IMR-90 (cell line): ENCODE results near the gene CEACAM6. TPM values are rescaled to one million over a fixed set of nuclear protein-coding genes. Genes with fewer than 3 reads are reported as not detected.
A peak's percentile ranks its signal among the peaks of the same experiment; 100 is the strongest.

Experiments used
- ATAC-seq: fragments of 200-7000 bp; cut with Tn5 transposase; 2 replicates; pipeline ENCODE4 v1.9.1; 2020; ENCODE audit warnings: low read depth, mild to moderate bottlenecking, moderate library complexity
- BruUV-seq: library from RNA; stranded (reverse); fragments of 400-500 nt; replicated peaks from 2 replicates; lab custom pipeline; 2021; lab: Mats Ljungman, UMichigan
- CTCF ChIA-PET: fragments of 300-600 bp; formaldehyde crosslinking; extraction: SDS; loops from one replicate; lab custom pipeline; 2021; ENCODE audit warnings: antibody characterized with exemption; lab: Yijun Ruan, JAX
- POLR2A ChIA-PET: fragments of 300-600 bp; sonication (Branson Sonifier 250); formaldehyde crosslinking; loops from one replicate; lab custom pipeline; 2022; ENCODE audit warnings: antibody characterized with exemption; ENCODE audit not compliant: unreplicated experiment; lab: Charles Lee
- DNase-seq: peaks from one replicate; pipeline ENCODE4 v3.0.0; 2013
- H2AFZ ChIP-seq: replicated peaks from 2 replicates; pipeline ENCODE3; 2013; ENCODE audit warnings: low read length, mild to moderate bottlenecking; ENCODE audit not compliant: poor library complexity
- H2AK5ac ChIP-seq: 2 replicates; pipeline ENCODE4 v1.6.1; 2013; ENCODE audit warnings: low read depth, low read length, inconsistent platforms
- H2AK9ac ChIP-seq: replicated peaks from 2 replicates; pipeline ENCODE3; 2013; ENCODE audit warnings: mild to moderate bottlenecking, low read depth, low read length, moderate library complexity; ENCODE audit not compliant: poor library complexity
- H2BK120ac ChIP-seq: 2 replicates; pipeline ENCODE4 v1.6.1; 2013; ENCODE audit warnings: low read depth, low read length, inconsistent platforms
- H2BK15ac ChIP-seq: 3 replicates; pipeline ENCODE4 v1.6.1; 2013; ENCODE audit warnings: low read depth, low read length, inconsistent platforms
- H2BK20ac ChIP-seq: 2 replicates; pipeline ENCODE4 v1.6.1; 2013; ENCODE audit warnings: low read depth, mild to moderate bottlenecking, inconsistent platforms, low read length, moderate library complexity
- H2BK5ac ChIP-seq: 2 replicates; pipeline ENCODE4 v1.6.1; 2013; ENCODE audit warnings: mild to moderate bottlenecking, low read depth, low read length, inconsistent platforms; ENCODE audit not compliant: poor library complexity, severe bottlenecking
- H3K14ac ChIP-seq: replicated peaks from 2 replicates; pipeline ENCODE4 v1.6.1; 2013; ENCODE audit warnings: low read depth, low read length, inconsistent platforms
- H3K18ac ChIP-seq: 2 replicates; pipeline ENCODE4 v1.6.1; 2013; ENCODE audit warnings: low read depth, low read length, control low read depth
- H3K23ac ChIP-seq: 2 replicates; pipeline ENCODE4 v1.6.1; 2013; ENCODE audit warnings: low read depth, low read length, inconsistent platforms
- H3K27ac ChIP-seq: 2 replicates; pipeline ENCODE4 v1.5.1; 2013; ENCODE audit warnings: mild to moderate bottlenecking, control low read depth, low read length; ENCODE audit not compliant: insufficient read depth
- H3K27me3 ChIP-seq: 2 replicates; pipeline ENCODE4 v1.6.1; 2013; ENCODE audit warnings: low read length; ENCODE audit not compliant: control insufficient read depth, insufficient read depth
- H3K36me3 ChIP-seq: 2 replicates; pipeline ENCODE4 v1.6.1; 2013; ENCODE audit warnings: low read length, mixed read lengths; ENCODE audit not compliant: control insufficient read depth, insufficient read depth
- H3K4ac ChIP-seq: 2 replicates; pipeline ENCODE4 v1.6.1; 2013; ENCODE audit warnings: low read depth, low read length, inconsistent platforms
- H3K4me1 ChIP-seq: 2 replicates; pipeline ENCODE4 v1.6.1; 2013; ENCODE audit warnings: low read length, mixed read lengths; ENCODE audit not compliant: control insufficient read depth, insufficient read depth
- H3K4me2 ChIP-seq: 2 replicates; pipeline ENCODE4 v1.6.1; 2013; ENCODE audit warnings: low read depth, mild to moderate bottlenecking, control low read depth, low read length, moderate library complexity
- H3K4me3 ChIP-seq: 2 replicates; pipeline ENCODE4 v1.5.1; 2013; ENCODE audit warnings: low read depth, mild to moderate bottlenecking, control low read depth, low read length, moderate library complexity; ENCODE audit not compliant: insufficient read depth
- H3K56ac ChIP-seq: 2 replicates; pipeline ENCODE4 v1.6.1; 2013; ENCODE audit warnings: low read length, inconsistent platforms; ENCODE audit not compliant: insufficient read depth; ENCODE audit errors: extremely low read depth
- H3K79me1 ChIP-seq, 2 experiments: 2 replicates each; pipeline ENCODE4 v1.6.1; 2013; ENCODE audit warnings: low read length in 2 of 2, inconsistent platforms in 1 of 2, low read depth in 1 of 2
- H3K9ac ChIP-seq: 2 replicates; pipeline ENCODE4 v1.6.1; 2013; ENCODE audit warnings: low read depth, low read length, control low read depth
- H3K9me1 ChIP-seq: 2 replicates; pipeline ENCODE4 v1.6.1; 2013; ENCODE audit warnings: low read length, inconsistent platforms; ENCODE audit not compliant: insufficient read depth
- H3K9me3 ChIP-seq: 2 replicates; pipeline ENCODE4 v1.6.1; 2013; ENCODE audit warnings: low read length; ENCODE audit not compliant: control insufficient read depth, insufficient read depth
- H4K20me1 ChIP-seq: 2 replicates; pipeline ENCODE4 v1.6.1; 2013; ENCODE audit warnings: low read length, inconsistent platforms; ENCODE audit not compliant: insufficient read depth
- H4K5ac ChIP-seq: 2 replicates; pipeline ENCODE4 v1.6.1; 2013; ENCODE audit warnings: mild to moderate bottlenecking, low read depth, low read length, control low read depth
- H4K8ac ChIP-seq, 2 experiments: 2 replicates each; pipeline ENCODE4 v1.6.1; 2013; ENCODE audit warnings: low read depth in 2 of 2, low read length in 2 of 2, control low read depth in 1 of 2, inconsistent platforms in 1 of 2
- H4K91ac ChIP-seq: 2 replicates; pipeline ENCODE4 v1.6.1; 2013; ENCODE audit warnings: low read depth, low read length, inconsistent platforms; ENCODE audit not compliant: insufficient read depth
- CTCF ChIP-seq: conservative IDR thresholded peaks from 2 replicates; pipeline ENCODE4 v1.5.1; 2012; ENCODE audit warnings: mild to moderate bottlenecking, low read depth, low read length, improper control_type of control experiment
- POLR2A ChIP-seq: IDR thresholded peaks from 2 replicates; pipeline ENCODE4 v1.6.1; 2012; ENCODE audit warnings: mild to moderate bottlenecking, low read depth, low read length
- RAD21 ChIP-seq: IDR thresholded peaks from 2 replicates; pipeline ENCODE4 v1.6.1; 2012; ENCODE audit warnings: low read length, improper control_type of control experiment
- SMC3 ChIP-seq: fragments of 150-350 bp; IDR thresholded peaks from 2 replicates; pipeline ENCODE4 v1.6.1; 2016; ENCODE audit warnings: low read depth, mild to moderate bottlenecking, antibody characterized with exemption, low read length, moderate library complexity
- WGBS, 2 experiments: methylation state at CpG; one replicate each; pipeline versions ENCODE4 v1.1.5 to v1.1.7; 2013; ENCODE audit warnings: missing lambda C conversion rate in 2 of 2; ENCODE audit not compliant: insufficient read length in 1 of 2; ENCODE audit errors: extremely low coverage in 2 of 2; 5-methylcytosine and 5-hydroxymethylcytosine counted together
- dilution Hi-C: fragments of 300-500 bp; cut with HindIII; formaldehyde crosslinking; loops from one replicate; pipeline ENCODE4 v1.14.3; 2018; ENCODE audit warnings: low sequenced_read_pairs; ENCODE audit not compliant: unreplicated experiment
- in situ Hi-C: fragments of 300-500 bp; cut with MboI; formaldehyde crosslinking; loops from 3 replicates; pipeline ENCODE4 v1.14.3; 2019; ENCODE audit warnings: low sequenced_read_pairs, inconsistent platforms, mixed read lengths
- intact Hi-C: fragments of 100-400 bp; cut with micrococcal nuclease; formaldehyde crosslinking; loops from 2 replicates; pipeline ENCODE4 v1.10.0; 2022
- polyA plus RNA-seq, 3 experiments: library from polyadenylated mRNA; depleted of rRNA; stranded (reverse); fragments of >200 nt; gene quantifications; 2 replicates each; pipeline ENCODE4 v1.2.3, GENCODE V29; 2012; ENCODE audit warnings: low replicate concordance in 1 of 3
- total RNA-seq: library from RNA; depleted of rRNA; stranded (reverse); fragments of >200 nt; gene quantifications from 2 replicates; pipeline ENCODE4 v1.2.3, GENCODE V29; 2012

The CEACAM6 gene
- total and polyA plus RNA-seq, 2 of the 4 experiments (the other 2 are of a cell fraction) = not detected

DNA sequence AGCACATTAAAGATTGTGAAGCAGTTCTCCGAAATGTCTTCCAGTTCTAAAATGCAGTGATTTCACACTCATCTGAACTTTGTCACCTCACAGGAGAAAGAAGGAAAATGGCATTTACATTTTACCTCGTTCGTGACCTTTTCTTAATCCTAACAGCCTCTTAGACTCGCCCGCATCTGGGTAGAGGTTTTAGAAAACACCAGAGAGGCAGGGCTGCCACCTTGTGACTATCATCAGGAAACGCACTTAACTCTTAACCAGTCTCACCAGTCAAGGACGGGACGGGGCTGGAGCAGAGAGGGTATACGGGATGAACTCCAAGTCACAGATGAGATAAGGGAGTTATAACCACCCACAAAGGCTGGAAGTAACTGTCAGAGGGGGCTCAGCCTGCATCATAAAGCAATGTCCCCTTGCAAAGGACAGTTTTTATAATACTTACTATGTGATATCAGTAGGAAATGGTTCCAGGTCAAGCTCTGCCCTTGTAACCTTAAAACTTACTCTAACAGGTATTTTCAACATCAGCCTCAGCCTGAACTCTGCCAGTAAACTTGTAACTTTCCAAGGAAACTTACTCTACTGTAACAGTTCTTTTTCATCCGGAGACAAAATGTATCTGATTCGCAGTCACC lies 8.6 kb upstream of the CEACAM6 start:
- no peak overlapping the region for H3K27ac ChIP-seq
- no peak overlapping the region for H4K5ac ChIP-seq
- H3K9ac ChIP-seq = no peak overlapping the region
- no peak overlapping the region for H2BK20ac ChIP-seq
- ChIA-PET CTCF (interaction anchor here (0.9 kb wide), 1 partner anchor 18 kb away, joined by 3 read pairs; no protein-coding TSS in a partner anchor), POLR2A (no interaction called here)
- no peak overlapping the region for H3K4ac ChIP-seq
- no peak overlapping the region for H2BK120ac ChIP-seq
- H3K56ac ChIP-seq = no peak overlapping the region
- no peak overlapping the region for H3K23ac ChIP-seq
- no peak overlapping the region for H3K4me3 ChIP-seq
- no TSS peak for BruUV-seq
- no peaks in the 10 kb centered on the region for H4K20me1 ChIP-seq
- intact Hi-C loops = loop anchor here (2.0 kb wide), 1 partner anchor 104 kb away; no protein-coding TSS in a partner anchor
- no peaks in the 10 kb centered on the region for H3K9me3 ChIP-seq
- no CpG with 5 or more reads among the region's 11 CpGs for WGBS, 2 experiments
- H4K8ac ChIP-seq = no peak overlapping the region
- DNase-seq = peak; percentile 39
- no peak overlapping the region for H3K4me2 ChIP-seq
- in situ Hi-C loops = no loop called here
- TF ChIP-seq POLR2A (no peak), RAD21 (peak; percentile 48), CTCF (peak; percentile 48), SMC3 (peak; percentile 19; the same call in 1 of the 2 replicates)
- H4K91ac ChIP-seq = no peak overlapping the region
- no peak overlapping the region for H3K18ac ChIP-seq
- ATAC-seq = peak; percentile 97
- H2BK15ac ChIP-seq = no peak overlapping the region
- H2AFZ ChIP-seq = no peak overlapping the region
- no peaks in the 10 kb centered on the region for H3K79me1 ChIP-seq
- H3K9me1 ChIP-seq = no peaks in the 10 kb centered on the region
- no peaks in the 10 kb centered on the region for H3K4me1 ChIP-seq
- H2BK5ac ChIP-seq = no peak overlapping the region
- dilution Hi-C loops = no loop called here
- no peak overlapping the region for H3K14ac ChIP-seq
- peaks cover 9% of the 10 kb centered on the region for H3K27me3 ChIP-seq
- no peaks in the 10 kb centered on the region for H3K36me3 ChIP-seq
- no peak overlapping the region for H2AK9ac ChIP-seq
- H2AK5ac ChIP-seq = no peak overlapping the region
